AG09319 (cell line): ENCODE results near the gene PCDHGA1.
"Not testable (repeated sequence)": the region's sequence is repeated elsewhere in the genome, so short reads cannot be mapped to it uniquely, and the experiment has no call there.

Experiments used
- DNase-seq: peaks from one replicate; pipeline ENCODE4 v3.0.0-alpha.2; 2010; ENCODE audit warnings: low read depth; ENCODE audit errors: extremely low read depth
- CTCF ChIP-seq: IDR thresholded peaks from 2 replicates; pipeline ENCODE4 v1.5.1; 2011; ENCODE audit warnings: low read depth, mild to moderate bottlenecking, inconsistent platforms, low read length, moderate library complexity

The PCDHGA1 gene

DNA sequence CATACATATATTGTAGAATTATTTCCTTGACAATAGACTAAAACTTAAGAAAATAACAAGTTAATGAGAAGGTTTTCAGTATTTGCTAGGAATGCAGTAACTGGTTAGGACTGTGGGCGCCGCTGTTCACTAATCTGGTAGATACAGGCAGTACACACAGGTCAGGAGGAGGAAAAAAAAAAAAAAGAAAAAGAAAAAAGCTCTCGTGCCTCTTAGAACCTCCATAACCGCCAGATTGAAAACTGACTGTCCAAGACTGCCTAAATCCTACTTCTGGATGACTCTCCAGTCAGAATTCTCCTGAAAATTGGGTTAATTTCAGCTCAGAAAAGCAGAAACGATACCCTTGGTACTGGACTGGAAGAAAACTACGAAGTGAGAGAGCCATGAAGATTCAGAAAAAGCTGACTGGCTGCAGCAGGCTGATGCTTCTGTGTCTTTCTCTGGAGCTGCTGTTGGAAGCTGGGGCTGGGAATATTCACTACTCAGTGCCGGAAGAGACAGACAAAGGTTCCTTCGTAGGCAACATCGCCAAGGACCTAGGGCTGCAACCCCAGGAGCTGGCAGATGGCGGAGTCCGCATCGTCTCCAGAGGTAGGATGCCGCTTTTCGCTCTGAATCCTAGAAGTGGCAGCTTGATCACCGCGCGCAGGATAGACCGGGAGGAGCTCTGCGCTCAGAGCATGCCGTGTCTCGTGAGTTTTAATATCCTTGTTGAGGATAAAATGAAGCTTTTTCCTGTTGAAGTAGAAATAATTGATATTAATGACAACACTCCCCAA, at the start of gene PCDHGA1:
PCDHGA1 (plus strand) TSS at position 216 of the 782 bp plus-strand sequence.
- peak; percentile 49 for TF ChIP-seq CTCF

GRCh38 chr5:141298376-141298775, 31.9 kb upstream of the PCDHGA1 start:
- no peak for TF ChIP-seq CTCF
- DNase-seq, result no peak

More for the DNA sequence above, at the start of gene PCDHGA1:
- DNase-seq, result peak; percentile 34

GRCh38 chr5:141303756-141304155, 26.6 kb upstream of the PCDHGA1 start, which contains the start of gene SLC25A2:
TSS of gene SLC25A2 (minus strand) at chr5:141304049. CDS start at chr5:141303865, 184 bp downstream.
- no peak for TF ChIP-seq CTCF
- DNase-seq, result no peak

GRCh38 chr5:141306630-141307029, 23.7 kb upstream of the PCDHGA1 start:
- no peak for DNase-seq
- no peak for TF ChIP-seq CTCF

- DNase-seq, result no peak
Measured at GRCh38 chr5:141313711-141314110, 16.6 kb upstream of the PCDHGA1 start.

DNA sequence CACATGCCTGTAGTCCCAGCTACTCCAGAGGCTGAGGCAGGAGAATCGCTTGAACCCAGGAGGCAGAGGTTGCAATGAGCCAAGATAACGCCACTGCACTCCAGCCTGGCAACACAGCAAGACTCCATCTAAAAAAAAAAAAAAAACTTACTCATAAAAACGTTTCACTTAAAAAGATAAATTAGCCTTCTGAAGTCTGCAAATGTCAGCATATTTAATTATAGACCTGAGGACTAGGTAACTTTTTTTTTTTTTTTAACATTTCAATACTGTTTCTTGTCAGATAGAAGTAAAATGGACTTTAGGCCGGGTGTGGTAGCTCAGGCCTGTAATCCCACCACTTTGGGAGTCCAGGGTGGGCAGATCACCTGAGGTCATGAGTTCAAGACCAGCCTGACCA, 13.4 kb upstream of the PCDHGA1 start:
- DNase-seq, result not testable (repeated sequence)

More at GRCh38 chr5:141313711-141314110, 16.6 kb upstream of the PCDHGA1 start:
- no peak for TF ChIP-seq CTCF

DNA sequence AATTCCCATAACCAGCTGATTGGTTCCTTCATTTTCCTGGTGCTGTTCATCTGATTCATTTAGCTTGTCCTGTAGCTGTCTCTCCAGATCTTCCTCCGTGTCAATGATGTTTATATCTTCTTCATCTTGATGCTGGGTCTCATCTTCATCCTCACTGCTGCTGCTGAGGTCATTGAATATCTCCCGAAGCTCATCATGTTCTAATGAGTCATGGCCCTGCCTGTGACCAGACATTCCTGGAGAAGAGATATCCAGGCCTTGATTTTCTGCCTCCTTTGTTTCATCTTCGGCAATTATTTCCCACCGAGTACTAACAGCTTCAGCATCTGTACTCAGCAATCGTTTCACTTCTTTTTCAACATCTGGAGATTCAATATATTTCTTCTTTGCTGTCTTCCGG, 11.1 kb upstream of the PCDHGA1 start:
- TF ChIP-seq CTCF, result no peak
- DNase-seq, result no peak

GRCh38 chr5:141319699-141320098, 10.6 kb upstream of the PCDHGA1 start:
- TF ChIP-seq CTCF, result no peak
- no peak for DNase-seq
